ENCODE measurements around the gene SNAI1.

Gene SNAI1

GRCh38 chr20:49982072-49982345 is 771 bp upstream of the SNAI1 start:
- POLR2A ChIA-PET, result interaction anchor here (0.6 to 3.4 kb wide), 4 partner anchors 30 to 89 kb away, joined by 3 to 11 read pairs (median 4); no protein-coding TSS in a partner anchor
- peaks cover 0 to 3% (median 0%) of the 10 kb centered on the region in 4 experiments for H3K36me3 ChIP-seq (ENCODE audit: control insufficient read depth in 4 of 4, insufficient read depth in 4 of 4, low read length in 3 of 4)
- H3K27me3 ChIP-seq (replicated peaks in 2 of 5; ENCODE audit: control insufficient read depth in 4 of 5, insufficient read depth in 5 of 5, low read length in 4 of 5), result no peaks in the 10 kb centered on the region
- no peaks in the 10 kb centered on the region for H3K9me3 ChIP-seq (ENCODE audit: control extremely low read depth in 1 of 5, control insufficient read depth in 4 of 5, insufficient read depth in 2 of 5, low read depth in 1 of 5, low read length in 4 of 5)
- no peak for DNase-seq
- H3K27ac ChIP-seq (ENCODE audit: insufficient read depth in 1 of 2, low read depth in 1 of 2, low read length in 2 of 2, poor library complexity in 1 of 2, severe bottlenecking in 2 of 2), result peak overlapping the region in 1 of 2 experiments; percentile 14
- 8% methylated on average over 12 of the region's 12 CpGs for WGBS (ENCODE audit: insufficient coverage)
- peak overlapping the region in 4 of 7 experiments; percentile 23 to 56 (median 38) for H3K4me3 ChIP-seq (ENCODE audit: control insufficient read depth in 1 of 7, extremely low read depth in 1 of 7, insufficient read depth in 4 of 7, low read depth in 2 of 7, low read length in 6 of 7)
- CTCF ChIA-PET, result interaction anchor here (0.7 to 13.3 kb wide), 12 partner anchors 8 to 128 kb away, joined by 3 to 314 read pairs (median 4); no protein-coding TSS in a partner anchor
- H3K4me1 ChIP-seq (ENCODE audit: control extremely low read depth in 1 of 4, control insufficient read depth in 4 of 4, insufficient read depth in 4 of 4, low read length in 3 of 4), result peaks cover 0 to 67% (median 35%) of the 10 kb centered on the region in 4 experiments

- POLR2A ChIA-PET, result interaction anchor here (0.6 to 3.4 kb wide), 3 partner anchors 75 to 131 kb away, joined by 3 to 11 read pairs (median 3); no protein-coding TSS in a partner anchor
- H3K9me3 ChIP-seq (ENCODE audit: control extremely low read depth in 1 of 5, control insufficient read depth in 4 of 5, insufficient read depth in 2 of 5, low read depth in 1 of 5, low read length in 4 of 5), result no peaks in the 10 kb centered on the region
- CTCF ChIA-PET, result interaction anchor here (1.0 to 13.3 kb wide), 5 partner anchors 13 to 101 kb away, joined by 3 to 314 read pairs (median 5); no protein-coding TSS in a partner anchor
- H3K36me3 ChIP-seq (ENCODE audit: control insufficient read depth in 4 of 4, insufficient read depth in 4 of 4, low read length in 3 of 4), result peaks cover 0 to 5% (median 0%) of the 10 kb centered on the region in 4 experiments
- H3K4me3 ChIP-seq (ENCODE audit: control insufficient read depth in 1 of 7, extremely low read depth in 1 of 7, insufficient read depth in 4 of 7, low read depth in 2 of 7, low read length in 6 of 7), result peak overlapping the region in 6 of 7 experiments; percentile 42 to 73 (median 61)
- peak overlapping the region in 1 of 2 experiments; percentile 78 for H3K27ac ChIP-seq (ENCODE audit: insufficient read depth in 1 of 2, low read depth in 1 of 2, low read length in 2 of 2, poor library complexity in 1 of 2, severe bottlenecking in 2 of 2)
- H3K4me1 ChIP-seq (ENCODE audit: control extremely low read depth in 1 of 4, control insufficient read depth in 4 of 4, insufficient read depth in 4 of 4, low read length in 3 of 4), result peaks cover 0 to 75% (median 35%) of the 10 kb centered on the region in 4 experiments
- DNase-seq, result no peak
- 18% methylated on average over 12 of the region's 24 CpGs for WGBS (ENCODE audit: insufficient coverage)
- H3K27me3 ChIP-seq (replicated peaks in 2 of 5; ENCODE audit: control insufficient read depth in 4 of 5, insufficient read depth in 5 of 5, low read length in 4 of 5), result no peaks in the 10 kb centered on the region
Observed at GRCh38 chr20:49983123-49983847, 505 bp downstream of the SNAI1 start.

- ChIA-PET POLR2A (interaction anchor here (0.6 to 3.4 kb wide), 2 partner anchors 75 to 85 kb away, joined by 3 to 11 read pairs; no protein-coding TSS in a partner anchor), CTCF (interaction anchor here (0.6 to 13.3 kb wide), 7 partner anchors 9 to 101 kb away, joined by 3 to 314 read pairs (median 5); no protein-coding TSS in a partner anchor)
- 97% methylated on average over 15 of the region's 18 CpGs for WGBS (ENCODE audit: insufficient coverage)
- Histone ChIP-seq H3K27ac (ENCODE audit: insufficient read depth in 1 of 2, low read depth in 1 of 2, low read length in 2 of 2, poor library complexity in 1 of 2, severe bottlenecking in 2 of 2) (no peak overlapping the region), H3K9me3 (ENCODE audit: control extremely low read depth in 1 of 5, control insufficient read depth in 4 of 5, insufficient read depth in 2 of 5, low read depth in 1 of 5, low read length in 4 of 5) (no peaks in the 10 kb centered on the region), H3K36me3 (ENCODE audit: control insufficient read depth in 4 of 4, insufficient read depth in 4 of 4, low read length in 3 of 4) (peaks cover 0 to 8% (median 0%) of the 10 kb centered on the region in 4 experiments), H3K4me3 (ENCODE audit: control insufficient read depth in 1 of 7, extremely low read depth in 1 of 7, insufficient read depth in 4 of 7, low read depth in 2 of 7, low read length in 6 of 7) (peak overlapping the region in 3 of 7 experiments; percentile 15 to 73 (median 66)), H3K4me1 (ENCODE audit: control extremely low read depth in 1 of 4, control insufficient read depth in 4 of 4, insufficient read depth in 4 of 4, low read length in 3 of 4) (peaks cover 0 to 78% (median 34%) of the 10 kb centered on the region in 4 experiments), H3K27me3 (replicated peaks in 2 of 5; ENCODE audit: control insufficient read depth in 4 of 5, insufficient read depth in 5 of 5, low read length in 4 of 5) (no peaks in the 10 kb centered on the region)
- no peak for DNase-seq
Observed at GRCh38 chr20:49983848-49984408, 1.1 kb downstream of the SNAI1 start.

DNA sequence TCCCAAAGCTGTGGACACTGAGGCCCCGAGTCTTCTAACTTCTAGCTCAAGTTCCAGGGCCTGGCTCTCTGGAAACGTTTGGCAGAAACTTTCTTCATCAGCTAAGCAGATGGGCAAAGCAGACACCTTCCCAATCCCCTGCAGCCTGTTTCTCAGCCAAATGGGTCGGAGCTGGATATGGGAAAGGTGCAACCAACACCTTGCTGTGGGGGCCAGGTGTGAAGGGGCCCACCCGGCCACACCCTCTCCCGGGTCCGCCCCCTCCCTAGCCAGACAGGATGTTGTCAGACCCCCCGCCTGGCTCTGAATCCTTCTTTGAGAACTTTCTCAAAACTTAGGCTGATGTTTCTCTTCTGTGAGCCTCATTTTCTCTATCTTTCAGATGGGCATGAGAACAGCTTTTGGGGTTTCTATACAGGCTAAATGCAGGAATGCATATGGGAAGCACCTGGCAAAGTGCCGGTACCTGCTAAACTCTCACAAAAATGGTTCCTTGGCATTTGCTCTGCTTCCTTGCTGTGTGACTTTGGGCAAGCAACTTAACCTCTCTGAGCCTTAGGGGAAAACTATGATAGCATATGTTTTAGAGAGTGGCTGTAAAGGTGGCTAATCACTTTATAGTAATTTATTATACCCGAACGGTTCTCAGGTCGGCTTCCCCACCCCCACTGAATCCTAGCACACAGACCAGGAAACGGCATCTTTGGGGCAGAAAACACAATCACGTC is 1.8 kb downstream of the SNAI1 start:
- WGBS (ENCODE audit: insufficient coverage), result 100% methylated on average over 4 of the region's 13 CpGs
- DNase-seq, result no peak
- CTCF ChIA-PET, result interaction anchor here (0.6 to 13.3 kb wide), 4 partner anchors 8 to 100 kb away, joined by 3 to 314 read pairs (median 5); no protein-coding TSS in a partner anchor
- Histone ChIP-seq H3K27ac (ENCODE audit: insufficient read depth in 1 of 2, low read depth in 1 of 2, low read length in 2 of 2, poor library complexity in 1 of 2, severe bottlenecking in 2 of 2) (no peak overlapping the region), H3K36me3 (ENCODE audit: control insufficient read depth in 4 of 4, insufficient read depth in 4 of 4, low read length in 3 of 4) (peaks cover 0 to 8% (median 0%) of the 10 kb centered on the region in 4 experiments), H3K4me3 (ENCODE audit: control insufficient read depth in 1 of 7, extremely low read depth in 1 of 7, insufficient read depth in 4 of 7, low read depth in 2 of 7, low read length in 6 of 7) (peak overlapping the region in 1 of 7 experiments; percentile 66), H3K4me1 (ENCODE audit: control extremely low read depth in 1 of 4, control insufficient read depth in 4 of 4, insufficient read depth in 4 of 4, low read length in 3 of 4) (peaks cover 0 to 79% (median 35%) of the 10 kb centered on the region in 4 experiments), H3K9me3 (ENCODE audit: control extremely low read depth in 1 of 5, control insufficient read depth in 4 of 5, insufficient read depth in 2 of 5, low read depth in 1 of 5, low read length in 4 of 5) (no peaks in the 10 kb centered on the region), H3K27me3 (replicated peaks in 2 of 5; ENCODE audit: control insufficient read depth in 4 of 5, insufficient read depth in 5 of 5, low read length in 4 of 5) (no peaks in the 10 kb centered on the region)
- POLR2A ChIA-PET, result no interaction called here

DNA sequence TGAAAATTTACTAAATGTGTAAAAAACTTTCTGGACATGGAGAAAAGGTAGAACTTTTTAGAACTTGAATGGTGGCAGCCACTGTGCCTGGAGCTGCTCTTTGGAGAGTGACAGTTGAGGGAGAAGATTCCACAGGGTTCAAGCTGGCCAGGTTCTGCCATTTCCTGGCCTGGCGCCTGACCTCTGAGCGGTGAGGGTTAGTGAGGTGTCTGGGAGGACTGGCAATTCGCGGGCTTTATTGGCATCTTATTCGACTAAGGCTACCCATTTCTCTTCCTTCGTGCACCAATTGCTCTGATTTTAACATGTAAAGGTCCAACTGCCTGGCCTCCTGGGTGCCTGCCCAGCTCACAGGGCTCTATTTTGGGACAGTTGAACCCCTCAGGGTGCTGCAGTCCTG is 2.4 kb downstream of the SNAI1 start:
- CTCF ChIA-PET, result interaction anchor here (1.8 to 13.3 kb wide), 2 partner anchors 16 to 85 kb away, joined by 4 to 314 read pairs; no protein-coding TSS in a partner anchor
- WGBS (ENCODE audit: insufficient coverage), result 92% methylated on average over 6 of the region's 6 CpGs

DNA sequence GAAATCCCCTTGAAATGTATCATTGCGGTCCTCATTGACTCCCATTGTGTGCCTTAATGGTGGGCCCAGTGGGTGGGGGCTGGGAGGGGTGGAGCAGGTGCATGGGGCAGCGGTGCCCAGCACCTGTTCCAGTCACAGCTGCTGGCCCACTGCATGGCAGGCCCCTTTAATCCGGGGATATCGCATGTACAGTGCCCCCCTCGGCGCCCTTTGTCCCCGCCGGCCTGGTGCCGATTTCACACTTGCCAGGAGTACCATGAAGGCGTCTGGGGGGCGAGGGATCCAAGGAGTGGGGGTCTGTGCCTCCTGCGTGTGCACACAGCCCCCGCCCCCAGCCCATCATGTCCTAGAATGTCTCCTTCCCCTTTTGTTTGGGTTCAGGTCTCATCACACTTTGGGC is 2.8 kb downstream of the SNAI1 start:
- DNase-seq, result no peak
- Histone ChIP-seq H3K9me3 (ENCODE audit: control extremely low read depth in 1 of 5, control insufficient read depth in 4 of 5, insufficient read depth in 2 of 5, low read depth in 1 of 5, low read length in 4 of 5) (no peaks in the 10 kb centered on the region), H3K36me3 (ENCODE audit: control insufficient read depth in 4 of 4, insufficient read depth in 4 of 4, low read length in 3 of 4) (peaks cover 0 to 8% (median 0%) of the 10 kb centered on the region in 4 experiments), H3K27me3 (replicated peaks in 2 of 5; ENCODE audit: control insufficient read depth in 4 of 5, insufficient read depth in 5 of 5, low read length in 4 of 5) (no peaks in the 10 kb centered on the region), H3K4me1 (ENCODE audit: control extremely low read depth in 1 of 4, control insufficient read depth in 4 of 4, insufficient read depth in 4 of 4, low read length in 3 of 4) (peaks cover 0 to 82% (median 44%) of the 10 kb centered on the region in 4 experiments), H3K4me3 (ENCODE audit: control insufficient read depth in 1 of 7, extremely low read depth in 1 of 7, insufficient read depth in 4 of 7, low read depth in 2 of 7, low read length in 6 of 7) (no peak overlapping the region), H3K27ac (ENCODE audit: insufficient read depth in 1 of 2, low read depth in 1 of 2, low read length in 2 of 2, poor library complexity in 1 of 2, severe bottlenecking in 2 of 2) (no peak overlapping the region)
- CTCF ChIA-PET, result interaction anchor here (0.8 to 13.3 kb wide), 4 partner anchors 16 to 84 kb away, joined by 4 to 314 read pairs (median 5); no protein-coding TSS in a partner anchor
- WGBS (ENCODE audit: insufficient coverage), result 90% methylated on average over 11 of the region's 13 CpGs
- POLR2A ChIA-PET, result no interaction called here

More for the DNA sequence above, 2.4 kb downstream of the SNAI1 start:
- no peaks in the 10 kb centered on the region for H3K9me3 ChIP-seq (ENCODE audit: control extremely low read depth in 1 of 5, control insufficient read depth in 4 of 5, insufficient read depth in 2 of 5, low read depth in 1 of 5, low read length in 4 of 5)
- peaks cover 0 to 79% (median 41%) of the 10 kb centered on the region in 4 experiments for H3K4me1 ChIP-seq (ENCODE audit: control extremely low read depth in 1 of 4, control insufficient read depth in 4 of 4, insufficient read depth in 4 of 4, low read length in 3 of 4)
- peak overlapping the region in 1 of 7 experiments; percentile 16 for H3K4me3 ChIP-seq (ENCODE audit: control insufficient read depth in 1 of 7, extremely low read depth in 1 of 7, insufficient read depth in 4 of 7, low read depth in 2 of 7, low read length in 6 of 7)
- H3K27ac ChIP-seq (ENCODE audit: insufficient read depth in 1 of 2, low read depth in 1 of 2, low read length in 2 of 2, poor library complexity in 1 of 2, severe bottlenecking in 2 of 2), result no peak overlapping the region
- POLR2A ChIA-PET, result no interaction called here
- H3K36me3 ChIP-seq (ENCODE audit: control insufficient read depth in 4 of 4, insufficient read depth in 4 of 4, low read length in 3 of 4), result peaks cover 0 to 8% (median 0%) of the 10 kb centered on the region in 4 experiments
- no peak for DNase-seq
- H3K27me3 ChIP-seq (replicated peaks in 2 of 5; ENCODE audit: control insufficient read depth in 4 of 5, insufficient read depth in 5 of 5, low read length in 4 of 5), result no peaks in the 10 kb centered on the region
